Activated T-helper 17 cell treated with anti-CD3 and anti-CD28 coated beads, Interleukin-2, amount 50 U/mL, for 72 hours (primary cell): ENCODE results near the gene PNPLA6. TPM values are rescaled to one million over a fixed set of nuclear protein-coding genes. Genes with fewer than 3 reads are reported as not detected.
A peak's percentile ranks its signal among the peaks of the same experiment; 100 is the strongest.

Experiments used
- ATAC-seq: fragments of 150-1000 bp; cut with Tn5 transposase; replicated peaks from 2 replicates; pipeline ENCODE4 v1.10.0; 2021; ENCODE audit warnings: mild to moderate bottlenecking, moderate library complexity
- H3K27ac Mint-ChIP-seq: one replicate; pipeline ENCODE4 v1.8.0; 2022; ENCODE audit warnings: mixed read lengths
- H3K27me3 Mint-ChIP-seq: one replicate; pipeline ENCODE4 v1.8.0; 2022; ENCODE audit warnings: mixed read lengths
- H3K36me3 Mint-ChIP-seq: one replicate; pipeline ENCODE4 v1.8.0; 2022; ENCODE audit warnings: low read depth, mild to moderate bottlenecking, mixed read lengths
- H3K4me1 Mint-ChIP-seq: one replicate; pipeline ENCODE4 v1.8.0; 2022; ENCODE audit warnings: mixed read lengths
- H3K4me3 Mint-ChIP-seq: one replicate; pipeline ENCODE4 v1.8.0; 2022; ENCODE audit warnings: mild to moderate bottlenecking, mixed read lengths
- H3K9me3 Mint-ChIP-seq: one replicate; pipeline ENCODE4 v1.8.0; 2022; ENCODE audit warnings: mixed read lengths
- total RNA-seq, 2 donors: library from RNA; stranded (reverse); gene quantifications; one replicate each; pipeline ENCODE4 v1.2.3, GENCODE V29; 2022

PNPLA6 gene
- total RNA-seq, 2 donors from 2014 or later = 146 to 163 TPM

- peak; percentile 92 for ATAC-seq
- peaks cover 14% of the 10 kb centered on the region for H3K27me3 Mint-ChIP-seq
- peaks cover 4% of the 10 kb centered on the region for H3K9me3 Mint-ChIP-seq
- no peaks in the 10 kb centered on the region for H3K36me3 Mint-ChIP-seq
- H3K4me1 Mint-ChIP-seq = peaks cover 6% of the 10 kb centered on the region
- peak overlapping the region; percentile 40 for H3K4me3 Mint-ChIP-seq
- H3K27ac Mint-ChIP-seq = no peak overlapping the region
Measured at GRCh38 chr19:7506385-7507328, 28.9 kb upstream of the PNPLA6 start.

GRCh38 chr19:7507884-7508283, 27.6 kb upstream of the PNPLA6 start:
- Mint-ChIP-seq H3K27ac (no peak overlapping the region), H3K4me3 (no peak overlapping the region), H3K36me3 (no peaks in the 10 kb centered on the region), H3K9me3 (peaks cover 4% of the 10 kb centered on the region), H3K4me1 (peaks cover 6% of the 10 kb centered on the region), H3K27me3 (peaks cover 10% of the 10 kb centered on the region)
- ATAC-seq = peak; percentile 64

GRCh38 chr19:7509625-7510024, 25.9 kb upstream of the PNPLA6 start:
- Mint-ChIP-seq H3K27ac (no peak overlapping the region), H3K36me3 (no peaks in the 10 kb centered on the region), H3K4me1 (peaks cover 6% of the 10 kb centered on the region), H3K4me3 (no peak overlapping the region), H3K27me3 (peaks cover 9% of the 10 kb centered on the region), H3K9me3 (peaks cover 4% of the 10 kb centered on the region)
- no peak for ATAC-seq

- peaks cover 4% of the 10 kb centered on the region for H3K9me3 Mint-ChIP-seq
- no peaks in the 10 kb centered on the region for H3K36me3 Mint-ChIP-seq
- H3K27ac Mint-ChIP-seq = no peak overlapping the region
- peaks cover 12% of the 10 kb centered on the region for H3K27me3 Mint-ChIP-seq
- ATAC-seq = no peak
- peaks cover 7% of the 10 kb centered on the region for H3K4me1 Mint-ChIP-seq
- no peak overlapping the region for H3K4me3 Mint-ChIP-seq
Measured at GRCh38 chr19:7512400-7512851, 23.1 kb upstream of the PNPLA6 start.

GRCh38 chr19:7513809-7514642, 21.5 kb upstream of the PNPLA6 start:
- Mint-ChIP-seq H3K4me3 (peak overlapping the region; percentile 82), H3K27ac (no peak overlapping the region), H3K4me1 (peaks cover 7% of the 10 kb centered on the region), H3K9me3 (peaks cover 4% of the 10 kb centered on the region), H3K36me3 (no peaks in the 10 kb centered on the region), H3K27me3 (peaks cover 12% of the 10 kb centered on the region)
- no peak for ATAC-seq

- H3K36me3 Mint-ChIP-seq = no peaks in the 10 kb centered on the region
- H3K4me1 Mint-ChIP-seq = peaks cover 7% of the 10 kb centered on the region
- peaks cover 9% of the 10 kb centered on the region for H3K27me3 Mint-ChIP-seq
- ATAC-seq = no peak
- no peaks in the 10 kb centered on the region for H3K9me3 Mint-ChIP-seq
- H3K27ac Mint-ChIP-seq = peak overlapping the region; percentile 94
- H3K4me3 Mint-ChIP-seq = peak overlapping the region; percentile 82
Measured at GRCh38 chr19:7515110-7515644, 20.3 kb upstream of the PNPLA6 start.

- peak within 1 kb of the TSS; percentile 94 for H3K27ac Mint-ChIP-seq
- peak within 1 kb of the TSS; percentile 82 for H3K4me3 Mint-ChIP-seq
- H3K9me3 Mint-ChIP-seq = no peaks in the 10 kb centered on the region
- H3K27me3 Mint-ChIP-seq = peaks cover 9% of the 10 kb centered on the region
- H3K36me3 Mint-ChIP-seq = no peaks in the 10 kb centered on the region
- ATAC-seq = peak; percentile 90
- peaks cover 7% of the 10 kb centered on the region for H3K4me1 Mint-ChIP-seq
Measured at GRCh38 chr19:7515645-7516151, 19.8 kb upstream of the PNPLA6 start, which contains the start of gene ZNF358. ZNF358 (plus strand) TSS chr19:7516103; CDS start chr19:7519243, 3,140 bp downstream.

GRCh38 chr19:7516333-7516732, 19.2 kb upstream of the PNPLA6 start:
- Mint-ChIP-seq H3K4me1 (peaks cover 7% of the 10 kb centered on the region), H3K27ac (peak overlapping the region; percentile 39)
- no peak for ATAC-seq

GRCh38 chr19:7516878-7517277, 18.6 kb upstream of the PNPLA6 start:
- Mint-ChIP-seq H3K27me3 (peaks cover 9% of the 10 kb centered on the region), H3K4me3 (peak overlapping the region; percentile 59), H3K27ac (peak overlapping the region; percentile 39), H3K36me3 (no peaks in the 10 kb centered on the region), H3K9me3 (no peaks in the 10 kb centered on the region), H3K4me1 (peaks cover 9% of the 10 kb centered on the region)
- no peak for ATAC-seq

More at GRCh38 chr19:7516333-7516732, 19.2 kb upstream of the PNPLA6 start:
- Mint-ChIP-seq H3K4me3 (peak overlapping the region; percentile 59), H3K27me3 (peaks cover 9% of the 10 kb centered on the region), H3K36me3 (no peaks in the 10 kb centered on the region), H3K9me3 (no peaks in the 10 kb centered on the region)

- H3K9me3 Mint-ChIP-seq = no peaks in the 10 kb centered on the region
- H3K36me3 Mint-ChIP-seq = no peaks in the 10 kb centered on the region
- H3K4me1 Mint-ChIP-seq = peaks cover 14% of the 10 kb centered on the region
- ATAC-seq = no peak
- no peak overlapping the region for H3K27ac Mint-ChIP-seq
- H3K4me3 Mint-ChIP-seq = no peak overlapping the region
- H3K27me3 Mint-ChIP-seq = peaks cover 6% of the 10 kb centered on the region
Measured at GRCh38 chr19:7519361-7520130, 16.0 kb upstream of the PNPLA6 start.

- Mint-ChIP-seq H3K36me3 (no peaks in the 10 kb centered on the region), H3K4me1 (peaks cover 12% of the 10 kb centered on the region), H3K27me3 (peaks cover 4% of the 10 kb centered on the region), H3K4me3 (no peak overlapping the region), H3K27ac (no peak overlapping the region), H3K9me3 (no peaks in the 10 kb centered on the region)
- ATAC-seq = no peak
Measured at GRCh38 chr19:7520131-7521051, 15.1 kb upstream of the PNPLA6 start.

- Mint-ChIP-seq H3K27ac (peak overlapping the region; percentile 80), H3K27me3 (no peaks in the 10 kb centered on the region), H3K9me3 (no peaks in the 10 kb centered on the region), H3K4me1 (peaks cover 8% of the 10 kb centered on the region), H3K36me3 (peaks cover 6% of the 10 kb centered on the region), H3K4me3 (peak overlapping the region; percentile 79)
- ATAC-seq = no peak
Measured at GRCh38 chr19:7521551-7522071, 13.9 kb upstream of the PNPLA6 start.
